Body of pancreas (tissue), 4 donors: ENCODE results near the gene WFIKKN1.

Source experiments
- POLR2A ChIP-seq, 3 donors: fragments of 450-650 bp; IDR thresholded peaks; one replicate each; pipeline ENCODE4 v1.6.1; 2016; ENCODE audit warnings: antibody characterized with exemption in 3 of 3, mild to moderate bottlenecking in 2 of 3
- TF ChIP-seq, protein P1 (sequence below), 7 experiments: fragments of 450-650 bp in 4 of 7; fragments of 200-600 bp in 3 of 7; sonication (generic) in 3 of 7; IDR thresholded peaks; one replicate each; pipeline ENCODE4 v1.5.1; 2016 to 2019; ENCODE audit warnings: antibody characterized with exemption in 7 of 7

DNA sequence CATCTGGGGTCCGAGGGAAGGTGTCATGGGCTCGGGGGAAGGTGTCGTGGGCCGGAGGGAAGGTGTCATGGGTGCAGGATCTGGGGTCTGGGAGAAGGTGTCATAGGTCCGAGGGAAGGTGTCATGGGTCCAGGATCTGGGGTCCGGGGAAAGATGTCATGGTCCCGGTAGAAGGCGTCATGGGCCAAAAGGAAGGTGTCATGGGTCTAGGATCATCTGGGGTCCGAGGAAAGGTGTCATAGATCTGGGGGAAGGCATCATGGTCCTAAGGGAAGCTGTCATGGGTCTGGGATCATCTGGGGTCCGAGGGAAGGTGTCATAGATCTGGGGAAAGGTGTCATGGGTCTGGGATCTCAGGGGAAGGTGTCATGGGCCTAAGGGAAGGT is 40.0 kb upstream of the WFIKKN1 start:
- TF ChIP-seq, protein P1, sequence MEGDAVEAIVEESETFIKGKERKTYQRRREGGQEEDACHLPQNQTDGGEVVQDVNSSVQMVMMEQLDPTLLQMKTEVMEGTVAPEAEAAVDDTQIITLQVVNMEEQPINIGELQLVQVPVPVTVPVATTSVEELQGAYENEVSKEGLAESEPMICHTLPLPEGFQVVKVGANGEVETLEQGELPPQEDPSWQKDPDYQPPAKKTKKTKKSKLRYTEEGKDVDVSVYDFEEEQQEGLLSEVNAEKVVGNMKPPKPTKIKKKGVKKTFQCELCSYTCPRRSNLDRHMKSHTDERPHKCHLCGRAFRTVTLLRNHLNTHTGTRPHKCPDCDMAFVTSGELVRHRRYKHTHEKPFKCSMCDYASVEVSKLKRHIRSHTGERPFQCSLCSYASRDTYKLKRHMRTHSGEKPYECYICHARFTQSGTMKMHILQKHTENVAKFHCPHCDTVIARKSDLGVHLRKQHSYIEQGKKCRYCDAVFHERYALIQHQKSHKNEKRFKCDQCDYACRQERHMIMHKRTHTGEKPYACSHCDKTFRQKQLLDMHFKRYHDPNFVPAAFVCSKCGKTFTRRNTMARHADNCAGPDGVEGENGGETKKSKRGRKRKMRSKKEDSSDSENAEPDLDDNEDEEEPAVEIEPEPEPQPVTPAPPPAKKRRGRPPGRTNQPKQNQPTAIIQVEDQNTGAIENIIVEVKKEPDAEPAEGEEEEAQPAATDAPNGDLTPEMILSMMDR (IDR thresholded peaks at IDR 0.05): no peak
- TF ChIP-seq POLR2A (IDR thresholded peaks at IDR 0.05): no peak
